ENCODE data around the gene TBPL1.

TBPL1 gene

GRCh38 chr6:134010974-134011373 is 58.0 kb downstream of the TBPL1 start:
- FAIRE-seq = no peak

GRCh38 chr6:134014588-134015137 is 61.6 kb downstream of the TBPL1 start:
- FAIRE-seq = no peak

- FAIRE-seq = no peak
These were observed 62.9 kb downstream of the TBPL1 start for GRCh38 chr6:134015719-134016557.

GRCh38 chr6:134016558-134016814 is 63.5 kb downstream of the TBPL1 start:
- no peak for FAIRE-seq

- FAIRE-seq = no peak
These were observed 67.0 kb downstream of the TBPL1 start for GRCh38 chr6:134020071-134020470.

GRCh38 chr6:134020543-134020942 is 67.5 kb downstream of the TBPL1 start:
- FAIRE-seq = no peak

GRCh38 chr6:134020968-134021367 is 67.9 kb downstream of the TBPL1 start:
- FAIRE-seq = no peak

GRCh38 chr6:134021396-134022122 is 68.5 kb downstream of the TBPL1 start:
- no peak for FAIRE-seq

GRCh38 chr6:134022650-134023049 is 69.6 kb downstream of the TBPL1 start:
- FAIRE-seq = no peak

GRCh38 chr6:134026597-134026996 is 73.6 kb downstream of the TBPL1 start:
- no peak for FAIRE-seq

GRCh38 chr6:134028438-134028837 is 75.4 kb downstream of the TBPL1 start:
- no peak for FAIRE-seq

- FAIRE-seq = no peak
These were observed 76.8 kb downstream of the TBPL1 start for GRCh38 chr6:134029495-134030455.

GRCh38 chr6:134031696-134032255 is 78.8 kb downstream of the TBPL1 start:
- no peak for FAIRE-seq

- FAIRE-seq = no peak
These were observed 81.5 kb downstream of the TBPL1 start for GRCh38 chr6:134034478-134034877.

- FAIRE-seq = no peak
These were observed 82.2 kb downstream of the TBPL1 start for GRCh38 chr6:134034961-134035822.

- no peak for FAIRE-seq
These were observed 82.8 kb downstream of the TBPL1 start for GRCh38 chr6:134035823-134036296.

- no peak for FAIRE-seq
These were observed 86.1 kb downstream of the TBPL1 start for GRCh38 chr6:134039116-134039515.

Data from A204.1 (cell line).